HG03378 (cell line): ENCODE data around the gene NUDT11.
"Not testable (repeated sequence)": the region's sequence is repeated elsewhere in the genome, so short reads cannot be mapped to it uniquely, and the experiment has no call there.

ENCODE experiments used
- ATAC-seq: cut with Tn5 transposase; IDR thresholded peaks from one replicate; pipeline ENCODE4 v1.9.1; 2021; ENCODE audit warnings: mild to moderate bottlenecking, moderate library complexity; ENCODE audit not compliant: unreplicated experiment

NUDT11 gene

DNA sequence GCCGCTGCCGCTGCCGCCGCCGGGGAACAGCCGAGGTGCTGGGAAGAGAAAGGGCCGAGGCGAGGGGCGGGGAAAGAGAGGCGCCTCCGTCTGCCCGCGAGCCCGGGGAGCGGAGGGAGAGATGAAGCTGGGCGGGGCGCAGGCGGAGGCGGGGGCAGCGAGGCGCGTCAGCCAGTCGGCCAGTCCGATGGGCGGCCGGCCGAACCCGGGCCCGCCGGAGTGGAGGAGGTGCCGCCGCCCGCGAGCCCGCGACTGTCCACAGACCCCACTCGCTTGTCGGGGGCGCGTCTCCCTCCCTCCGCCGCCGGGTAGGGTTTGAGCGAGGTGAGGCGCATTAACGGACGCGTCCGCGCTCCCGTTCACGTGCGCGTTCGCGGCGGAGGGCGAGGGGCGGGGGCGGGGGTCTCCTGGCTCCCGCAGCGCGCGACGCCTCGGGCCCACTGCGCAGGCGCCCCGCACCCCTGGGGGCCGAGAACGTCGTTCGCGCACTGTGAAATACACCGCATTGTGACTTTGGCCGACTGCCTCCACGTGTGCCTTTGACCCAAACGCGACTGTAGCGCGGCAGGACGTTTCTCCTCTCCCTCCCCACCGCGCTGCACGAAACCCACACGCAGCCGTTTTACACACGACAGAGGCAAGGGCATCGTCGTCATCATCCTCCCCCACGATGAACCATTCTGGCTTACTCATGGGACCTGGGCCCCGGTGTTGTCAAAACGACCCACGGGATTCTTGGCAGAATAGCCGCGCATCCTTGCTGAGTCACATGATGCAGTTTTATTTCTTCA is at the start of gene NUDT11:
NUDT11 (minus strand) TSS at position 92 of the 791 bp plus-strand sequence. CDS start 148 bp downstream, outside the sequence.
- ATAC-seq, result no peak

GRCh38 chrX:51520393-51520792 is 24.0 kb upstream of the NUDT11 start:
- ATAC-seq, result no peak

GRCh38 chrX:51519131-51519530 is 22.7 kb upstream of the NUDT11 start:
- ATAC-seq, result not testable (repeated sequence)

GRCh38 chrX:51507551-51507950 is 11.2 kb upstream of the NUDT11 start:
- ATAC-seq, result no peak

DNA sequence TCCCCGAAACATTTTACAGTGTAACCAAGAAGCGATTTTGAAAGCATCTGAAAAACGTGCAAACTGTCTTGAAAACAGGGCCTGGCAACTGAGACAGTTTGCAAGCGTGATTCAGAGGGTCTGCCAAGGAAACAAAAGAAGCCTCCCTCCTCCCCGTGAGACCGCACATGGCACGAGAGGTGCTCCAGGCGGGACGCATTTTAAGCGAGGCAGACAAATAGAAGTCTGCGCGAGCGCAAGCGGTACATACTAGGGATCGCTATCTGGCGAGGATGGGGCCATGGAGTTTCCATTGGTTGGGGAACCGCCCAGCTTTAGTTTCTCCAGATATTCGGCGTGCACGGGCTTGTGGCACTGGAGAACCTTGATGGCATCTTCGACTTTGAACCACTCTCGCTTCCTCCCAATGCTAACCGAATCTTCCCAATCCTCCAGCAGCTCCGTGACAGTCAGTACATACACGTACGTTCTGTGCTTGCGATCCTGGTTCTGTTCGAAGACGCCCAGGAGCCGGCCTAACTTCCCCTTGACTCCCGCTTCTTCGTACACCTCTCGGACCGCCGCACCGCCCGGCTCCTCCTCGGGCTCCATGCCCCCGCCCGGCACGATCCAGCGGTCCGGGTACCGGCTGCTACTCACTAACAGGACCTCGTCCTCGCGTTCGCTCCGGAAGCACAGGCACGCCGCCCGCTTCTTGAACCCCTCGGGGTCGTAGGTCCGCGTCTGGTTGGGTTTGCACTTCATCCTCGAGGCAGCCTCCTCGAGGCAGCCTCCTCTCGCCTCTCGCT is 497 bp downstream of the NUDT11 start:
- not testable (repeated sequence) for ATAC-seq

DNA sequence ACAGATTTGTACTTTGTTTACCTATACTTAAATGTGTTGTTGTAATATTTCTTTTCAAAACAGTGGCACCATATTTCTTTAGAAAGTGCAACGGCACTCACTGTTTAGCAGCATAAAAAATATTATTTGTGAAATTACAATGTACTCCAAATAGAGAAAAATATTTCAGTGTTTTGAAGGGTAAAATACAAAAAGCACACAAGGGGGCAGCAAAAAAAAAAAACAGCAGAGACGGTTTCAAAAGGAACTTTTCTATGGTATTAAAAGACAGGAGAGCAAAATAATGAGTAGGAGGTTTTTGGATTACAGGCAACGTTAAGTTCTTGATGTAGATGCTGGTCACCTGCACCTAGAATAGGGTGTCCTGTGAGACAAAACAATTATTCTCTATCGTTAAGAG is 2.0 kb downstream of the NUDT11 start:
- no peak for ATAC-seq

- no peak for ATAC-seq
Measured at GRCh38 chrX:51487960-51488267, 8.5 kb downstream of the NUDT11 start.

- no peak for ATAC-seq
Measured at GRCh38 chrX:51484616-51485015, 11.8 kb downstream of the NUDT11 start.

DNA sequence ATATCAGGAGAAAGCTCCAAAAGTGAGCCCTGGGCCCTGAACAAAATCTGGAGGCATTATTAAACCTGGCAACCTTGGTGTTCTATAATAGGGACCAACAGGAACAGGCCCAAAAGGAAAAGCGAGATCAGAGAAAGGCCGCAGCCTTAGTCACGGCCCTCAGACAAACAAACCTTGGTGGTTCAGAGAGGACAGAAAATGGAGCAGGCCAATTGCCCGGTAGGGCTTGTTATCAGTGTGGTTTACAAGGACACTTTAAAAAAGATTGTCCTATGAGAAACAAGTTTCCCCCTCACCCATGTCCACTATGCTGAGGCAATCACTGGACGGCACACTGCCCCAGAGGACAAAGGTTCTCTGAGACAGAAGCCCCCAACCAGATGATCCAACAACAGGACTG is 14.0 kb downstream of the NUDT11 start:
- not testable (repeated sequence) for ATAC-seq

DNA sequence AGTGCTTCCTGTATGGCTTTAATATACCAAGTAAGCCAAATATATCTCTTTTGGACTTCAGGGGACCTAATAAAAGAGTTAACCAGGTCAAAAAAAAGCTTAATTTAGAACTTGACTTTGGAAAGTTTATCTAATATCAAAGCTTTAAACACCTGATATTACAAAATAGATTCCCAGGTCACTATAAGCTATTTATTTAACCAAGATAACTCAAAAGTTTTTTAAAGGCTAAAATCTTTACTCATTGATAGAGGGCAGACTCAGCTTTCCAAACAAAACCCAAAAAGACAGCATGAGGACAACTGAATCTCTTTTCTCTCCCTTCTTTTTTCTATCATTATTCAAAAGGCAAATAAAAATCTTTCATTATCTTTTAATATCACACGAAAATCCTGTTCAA is 19.5 kb downstream of the NUDT11 start:
- ATAC-seq, result no peak

DNA sequence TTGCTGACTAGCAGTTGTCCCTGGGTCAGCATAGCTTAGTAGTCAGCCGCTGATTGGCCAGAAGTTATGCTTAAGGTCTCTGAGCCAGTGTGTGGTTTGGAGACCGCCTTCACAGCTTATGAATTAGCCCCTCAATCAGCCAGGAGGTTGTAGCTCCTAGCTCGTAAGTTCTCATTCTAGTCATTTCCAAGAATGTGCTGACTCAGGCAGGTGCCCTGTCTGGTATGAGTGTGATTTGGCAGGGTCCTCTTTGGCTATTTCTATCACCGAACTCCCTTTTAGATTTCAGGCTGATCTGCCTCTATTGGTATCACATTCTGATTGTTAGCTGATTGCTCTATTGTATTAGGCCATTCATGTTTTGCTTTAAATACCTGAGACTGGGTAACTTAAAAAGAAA is 33.1 kb downstream of the NUDT11 start:
- no peak for ATAC-seq

GRCh38 chrX:51461053-51462044 is 35.0 kb downstream of the NUDT11 start:
- peak; percentile 67 for ATAC-seq

- no peak for ATAC-seq
Measured at GRCh38 chrX:51459125-51459524, 37.3 kb downstream of the NUDT11 start.

DNA sequence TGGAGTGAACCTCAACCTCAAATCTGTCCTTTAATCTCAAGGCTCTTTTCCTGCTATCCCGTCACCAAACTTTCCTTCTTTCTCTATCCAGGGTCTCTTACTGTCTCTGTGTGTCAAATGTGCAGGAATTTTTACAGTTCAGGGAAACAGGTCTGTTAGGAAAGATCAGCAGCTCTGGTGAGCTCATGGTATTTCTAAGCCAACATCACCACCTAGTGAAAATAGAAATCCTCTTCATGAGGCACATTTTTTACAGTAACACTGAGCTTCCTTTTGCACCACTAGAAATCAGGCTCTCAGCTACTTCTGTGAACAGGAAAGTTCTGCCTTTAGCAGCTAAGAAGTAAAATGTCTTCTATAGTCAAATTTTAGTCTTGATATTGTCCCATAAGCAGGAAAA is 39.6 kb downstream of the NUDT11 start:
- ATAC-seq, result no peak

DNA sequence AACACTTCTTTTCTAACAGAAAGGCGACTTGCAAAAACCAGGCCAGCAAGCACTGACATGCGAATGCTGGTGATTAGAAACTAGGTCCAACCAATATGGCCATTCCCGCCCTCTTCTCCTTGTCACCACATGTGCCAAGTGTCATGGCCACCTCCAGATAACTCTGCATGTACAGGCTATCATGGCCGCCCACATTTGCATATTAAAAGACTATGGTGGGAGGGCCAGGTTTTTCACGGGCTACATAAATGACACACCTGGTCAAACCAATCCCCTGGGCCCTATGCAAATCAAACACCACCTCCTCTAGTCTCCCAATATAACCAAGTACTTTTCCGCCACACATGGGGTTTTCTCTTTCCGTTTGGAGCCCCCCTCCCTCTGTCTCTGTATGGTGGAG is 40.1 kb downstream of the NUDT11 start:
- ATAC-seq, result no peak

DNA sequence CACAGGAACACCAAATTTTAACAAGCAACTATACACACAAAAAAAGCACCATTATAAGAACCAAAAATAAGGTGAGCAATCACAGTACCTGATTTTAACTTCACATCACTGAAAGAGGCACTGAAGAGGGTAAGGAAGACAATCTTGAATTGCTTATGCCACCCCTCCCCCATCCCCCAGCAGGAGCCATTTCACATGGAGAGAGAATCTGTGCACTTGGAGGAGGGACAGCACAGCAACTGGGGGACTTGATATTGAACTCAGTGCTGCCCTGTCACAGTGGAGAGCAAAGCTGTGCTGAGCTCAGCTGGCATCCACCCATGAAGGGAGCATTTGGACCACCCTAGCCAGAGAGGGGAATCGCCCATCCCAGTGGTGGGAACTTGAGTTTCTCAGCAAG is 56.0 kb downstream of the NUDT11 start:
- ATAC-seq, result no peak
